HG03045 (cell line): ENCODE results near the gene PRAF2.

ENCODE experiments used
- ATAC-seq: cut with Tn5 transposase; IDR thresholded peaks from one replicate; pipeline ENCODE4 v1.9.1; 2021; ENCODE audit warnings: mild to moderate bottlenecking, moderate library complexity; ENCODE audit not compliant: unreplicated experiment

PRAF2 gene

DNA sequence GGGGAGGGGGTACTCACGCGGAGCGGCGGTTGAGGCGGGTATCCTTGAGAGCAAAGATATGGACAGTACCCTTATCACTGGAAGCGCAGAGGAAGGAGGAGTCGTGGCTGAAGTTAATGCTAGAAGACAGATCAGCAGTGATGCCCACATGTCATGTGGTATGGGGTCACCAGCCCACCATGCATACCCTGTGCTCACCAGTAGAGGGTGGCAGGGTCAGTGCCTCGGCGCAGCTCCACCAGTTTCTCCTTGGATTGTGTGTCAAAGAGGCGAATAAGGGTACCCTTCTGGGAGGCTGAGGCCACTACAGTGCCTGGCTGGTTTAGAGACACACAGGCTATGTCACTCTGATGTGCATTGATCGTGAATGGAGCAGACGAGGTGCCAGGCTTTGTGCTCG lies 1.5 kb upstream of the PRAF2 start:
- ATAC-seq, result no peak

- no peak for ATAC-seq
Measured at GRCh38 chrX:49072712-49073095, 1.1 kb downstream of the PRAF2 start.

DNA sequence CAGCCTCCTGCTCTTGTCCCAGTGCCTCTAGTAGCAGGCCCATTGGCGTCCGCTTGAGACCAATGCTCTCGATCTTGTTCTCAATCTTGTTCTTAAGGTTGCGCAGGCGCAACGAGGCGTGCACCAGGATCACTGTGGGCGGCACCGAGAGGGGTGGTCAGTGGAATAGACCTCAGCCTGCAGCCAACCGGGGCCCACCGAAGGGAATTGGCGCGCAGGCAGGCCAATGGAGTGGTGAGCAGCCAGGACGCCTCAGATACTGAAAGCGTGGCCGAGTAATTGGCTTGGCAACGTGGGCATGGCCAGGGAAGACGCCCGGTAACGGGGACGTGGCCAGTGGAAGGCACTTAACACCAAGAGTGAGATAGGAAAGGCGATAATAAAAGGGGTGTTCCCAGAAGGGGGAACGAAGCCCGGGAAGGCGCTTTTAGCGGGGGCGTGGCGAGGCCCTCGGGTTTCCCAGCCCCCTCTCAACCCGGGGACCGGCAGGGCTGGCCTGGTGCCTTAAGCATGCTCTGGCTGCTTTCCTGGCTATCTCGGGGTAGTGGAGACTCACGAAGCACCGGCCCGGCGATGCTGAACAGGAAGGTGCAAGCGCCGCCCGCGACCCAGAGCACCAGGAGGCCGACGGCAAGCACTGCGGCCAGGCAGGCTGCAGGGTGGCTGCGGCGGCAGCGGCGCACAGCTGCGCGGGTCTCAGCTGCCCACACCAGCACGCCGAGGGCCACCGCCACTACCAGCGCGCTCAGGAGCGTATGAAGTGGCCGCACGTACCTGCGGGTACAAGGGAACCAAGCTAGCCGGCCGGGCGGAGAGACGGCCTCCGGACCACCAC lies 1.7 kb downstream of the PRAF2 start:
- no peak for ATAC-seq

- ATAC-seq, result no peak
Measured at GRCh38 chrX:49070988-49071387, 2.8 kb downstream of the PRAF2 start.

DNA sequence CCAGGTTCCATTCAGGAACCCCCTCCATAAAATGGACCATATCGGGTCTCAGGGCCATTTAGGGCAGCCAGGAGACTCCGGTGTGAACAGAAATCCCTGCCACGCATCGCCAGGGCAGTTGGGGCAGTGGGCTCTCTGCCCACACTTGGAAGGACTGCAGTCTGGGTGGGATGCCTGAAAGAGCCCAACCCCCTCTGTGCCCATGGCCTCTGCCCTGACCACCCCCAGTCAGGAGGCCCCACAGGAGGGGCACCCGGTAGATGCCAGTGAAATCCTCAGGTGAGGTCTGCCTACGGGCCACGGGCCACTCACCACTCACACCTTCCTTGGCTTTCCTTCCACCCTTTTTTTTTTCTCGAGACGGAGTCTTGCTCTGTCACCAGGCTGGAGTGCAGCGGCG lies 4.8 kb downstream of the PRAF2 start:
- no peak for ATAC-seq

- ATAC-seq, result no peak
Measured at GRCh38 chrX:49067285-49068120, 6.3 kb downstream of the PRAF2 start.

- ATAC-seq, result no peak
Measured at GRCh38 chrX:49066690-49067089, 7.1 kb downstream of the PRAF2 start.

- ATAC-seq, result no peak
Measured at GRCh38 chrX:49066278-49066677, 7.5 kb downstream of the PRAF2 start.

DNA sequence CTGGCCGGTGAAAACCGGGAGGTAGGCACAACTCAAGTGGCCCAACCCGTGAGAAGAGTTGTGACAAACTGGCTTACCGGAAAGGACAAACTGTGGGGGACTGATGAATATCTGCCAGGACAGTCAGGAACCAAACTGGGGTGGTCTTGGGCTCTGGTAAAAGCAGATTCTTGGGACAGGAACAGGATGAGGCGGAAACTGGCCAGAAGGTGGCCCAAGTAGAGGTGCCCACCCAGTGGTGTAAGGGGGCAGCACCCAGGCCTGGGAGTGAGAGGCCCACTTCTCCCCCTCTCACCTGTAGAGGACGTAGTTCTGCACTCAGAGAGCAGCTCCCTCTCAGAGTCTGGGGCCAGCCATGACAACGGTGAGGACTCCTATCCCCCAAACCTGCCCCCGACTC lies 9.1 kb downstream of the PRAF2 start:
- no peak for ATAC-seq

- no peak for ATAC-seq
Measured at GRCh38 chrX:49064303-49064702, 9.5 kb downstream of the PRAF2 start.

GRCh38 chrX:49063715-49064114 lies 10.1 kb downstream of the PRAF2 start:
- no peak for ATAC-seq

GRCh38 chrX:49061916-49062315 lies 11.9 kb downstream of the PRAF2 start:
- ATAC-seq, result no peak

DNA sequence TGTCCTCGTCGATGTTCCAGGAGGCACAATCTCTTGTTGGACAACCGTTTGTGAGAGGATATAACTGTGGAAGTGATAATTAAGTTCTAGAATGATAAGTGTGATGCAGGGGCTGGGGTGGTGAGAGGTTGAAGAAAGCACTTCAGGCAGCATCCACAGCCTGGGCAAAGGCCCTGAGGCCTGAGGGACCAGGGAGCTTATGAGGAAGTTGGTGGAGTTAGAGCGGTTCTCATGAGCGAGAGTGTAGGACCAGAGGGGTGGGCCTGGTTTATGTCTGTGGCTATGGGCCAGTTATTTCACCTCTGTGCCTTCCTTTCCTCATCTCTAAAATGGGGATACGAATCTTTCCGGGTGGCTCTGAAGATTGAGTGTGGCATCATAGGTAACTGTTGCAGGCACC lies 12.3 kb downstream of the PRAF2 start:
- ATAC-seq, result no peak

GRCh38 chrX:49060914-49061313 lies 12.9 kb downstream of the PRAF2 start:
- ATAC-seq, result no peak

DNA sequence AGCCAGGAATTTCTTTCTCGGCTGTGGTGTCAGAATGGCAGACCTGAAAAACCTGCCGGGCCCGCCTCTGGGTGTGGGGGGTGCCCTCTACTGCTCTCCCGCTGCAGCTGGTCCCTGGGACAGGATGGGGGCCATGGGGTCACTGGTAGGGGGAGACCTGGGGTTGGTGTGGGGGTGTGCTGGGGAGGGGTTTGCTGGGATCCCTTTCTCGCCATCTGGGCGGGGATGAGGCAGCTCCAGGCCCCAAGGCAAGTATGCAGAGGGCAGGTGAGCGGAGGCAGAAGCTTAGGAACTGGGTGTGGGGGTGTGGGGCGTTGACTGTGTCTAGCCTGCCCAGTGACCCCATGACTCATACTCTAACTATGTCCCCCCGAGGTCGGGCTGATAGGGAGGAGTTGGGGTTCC lies 14.1 kb downstream of the PRAF2 start:
- no peak for ATAC-seq

DNA sequence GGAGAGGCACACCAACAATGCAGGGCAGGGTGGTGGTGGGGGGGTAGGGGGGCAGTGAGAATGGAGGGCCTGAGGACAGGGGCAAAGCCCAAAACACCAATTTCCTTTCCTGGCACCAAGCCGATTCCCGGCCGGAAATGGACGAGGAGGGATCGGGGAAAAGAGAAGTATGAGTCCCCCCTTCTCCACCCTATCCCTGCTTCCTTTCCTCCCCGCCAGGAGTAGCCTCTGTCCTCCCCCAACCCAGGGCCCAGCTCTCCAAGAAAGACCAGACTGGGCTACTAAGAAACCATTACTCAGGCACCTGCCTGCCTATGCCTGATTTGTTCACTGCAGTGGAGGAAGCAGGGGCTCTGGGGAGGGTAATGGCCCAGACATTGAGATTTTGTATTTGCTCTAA lies 14.6 kb downstream of the PRAF2 start:
- ATAC-seq, result no peak

DNA sequence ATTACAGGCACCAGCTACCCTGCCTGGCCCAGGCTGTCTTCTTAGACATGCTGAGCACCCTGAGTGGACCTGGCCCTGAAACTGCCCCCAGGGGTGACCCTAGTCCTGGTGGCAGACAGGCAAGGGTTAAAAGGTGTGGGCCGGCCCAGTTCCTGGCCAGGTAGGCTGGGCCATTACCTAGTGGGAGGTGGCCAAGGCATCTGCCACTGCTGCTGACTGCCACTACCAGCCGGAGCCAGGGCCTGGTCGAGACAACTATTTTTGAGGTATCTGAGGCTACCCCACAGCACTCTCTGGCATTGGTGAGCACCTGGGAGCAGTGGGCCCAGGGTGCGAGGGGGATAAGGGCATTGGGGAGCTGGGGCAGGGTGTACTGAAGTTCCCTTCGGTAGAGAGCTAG lies 15.0 kb downstream of the PRAF2 start, which contains the start of gene CCDC120:
Gene CCDC120 (plus strand): TSS at position 206 of the 400 bp plus-strand sequence. CDS start 3,043 bp downstream, outside the sequence.
- ATAC-seq, result no peak

DNA sequence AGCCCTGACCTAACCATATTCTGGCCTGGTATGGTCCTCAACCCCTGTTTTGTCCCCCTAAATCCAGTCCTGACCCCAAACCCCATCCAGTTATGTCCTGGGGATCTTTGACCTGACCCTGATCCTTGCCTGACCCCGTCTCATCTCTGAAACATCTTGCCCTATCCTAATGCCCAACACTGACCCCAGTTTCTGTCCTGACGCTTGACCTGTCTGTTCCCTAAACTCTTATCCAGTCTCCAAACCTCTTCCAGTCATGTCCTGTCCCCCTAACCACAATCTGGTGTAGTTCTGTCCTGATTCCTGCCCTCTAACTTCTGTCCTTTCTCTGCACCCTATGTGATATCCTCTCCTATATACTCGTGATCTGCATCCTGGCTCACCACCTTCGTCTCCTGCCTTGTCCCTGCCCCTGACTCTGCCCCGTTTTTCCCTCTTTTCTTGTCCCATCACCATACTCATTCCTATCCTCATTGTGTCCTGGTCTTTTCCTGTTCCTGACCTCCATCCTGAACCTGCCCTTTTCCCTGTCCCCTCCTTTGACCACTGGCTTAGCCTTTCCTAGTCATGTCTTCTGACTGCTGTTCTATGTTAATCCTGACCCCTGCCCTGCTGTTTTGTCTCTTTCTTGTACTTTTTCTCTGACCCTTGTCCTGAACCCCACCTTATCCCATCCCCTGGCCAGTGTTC lies 19.6 kb downstream of the PRAF2 start:
- no peak for ATAC-seq

DNA sequence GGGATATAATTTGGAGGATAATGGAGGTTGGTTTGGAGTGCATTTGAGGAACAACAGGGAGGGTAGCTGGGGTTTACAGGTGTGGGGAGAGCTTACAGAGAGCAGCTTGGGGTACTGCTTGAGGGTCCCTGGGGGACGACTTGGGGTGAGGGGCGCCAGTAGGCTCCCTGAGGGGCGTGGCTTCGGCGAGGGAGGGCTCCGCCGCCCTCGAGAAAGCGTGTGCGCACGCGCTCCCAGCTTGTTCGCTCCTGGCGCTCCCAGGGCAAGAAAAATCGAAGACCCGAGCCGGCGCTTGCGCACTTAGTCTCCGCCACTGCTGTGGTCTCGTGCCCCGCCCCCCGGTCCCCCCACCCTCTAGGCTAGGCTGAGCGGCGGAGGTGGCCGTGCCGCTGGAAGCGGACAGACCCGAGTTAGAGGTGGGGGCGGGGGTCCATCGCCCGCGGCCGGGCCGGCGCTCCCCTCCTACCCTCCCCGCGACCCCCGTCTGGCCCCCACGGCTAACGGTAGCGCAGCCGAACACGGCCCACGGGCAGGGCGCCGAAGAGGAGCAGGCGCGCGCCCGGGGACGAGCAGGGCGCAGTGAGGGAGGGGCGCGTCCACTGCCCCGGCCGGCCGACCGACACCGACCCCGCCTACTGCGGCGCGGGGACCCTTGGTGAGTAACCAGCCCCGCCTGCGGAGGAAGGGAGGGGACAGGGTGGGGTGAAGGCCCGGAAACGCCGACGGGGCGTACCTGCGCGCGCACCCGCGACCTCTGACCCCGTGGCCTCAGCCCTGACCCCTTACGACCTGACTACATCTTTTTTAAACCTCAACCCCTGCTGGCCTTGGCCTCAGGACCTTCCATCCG lies 20.4 kb downstream of the PRAF2 start:
- ATAC-seq, result peak; percentile 62

DNA sequence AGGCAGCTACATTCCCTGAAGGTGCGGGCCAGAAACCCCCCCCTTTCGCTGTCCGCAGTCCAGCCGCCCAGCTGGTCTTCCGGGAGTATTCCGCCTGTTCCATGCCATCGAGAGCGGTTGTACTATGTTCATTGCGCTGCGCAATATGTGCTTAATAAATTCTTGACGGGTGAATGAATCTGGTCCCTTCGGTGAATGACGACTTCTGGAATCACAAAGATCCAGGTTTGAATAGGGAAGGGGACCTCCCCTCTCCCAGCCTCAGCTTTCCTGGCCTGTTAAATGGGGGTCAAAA lies 29.9 kb downstream of the PRAF2 start:
- ATAC-seq, result no peak
